RWPE1 (cell line): Measurements from ENCODE around the gene PTPRN2.
"Not testable (repeated sequence)": the region's sequence is repeated elsewhere in the genome, so short reads cannot be mapped to it uniquely, and the experiment has no call there.

Source experiments
- CTCF ChIA-PET: fragments of 350-600 bp; sonication (Branson Sonifier 250); formaldehyde crosslinking; extraction: SDS; loops from one replicate; lab custom pipeline; 2021; lab: Yijun Ruan, JAX
- POLR2A ChIA-PET: fragments of 400-600 bp; formaldehyde crosslinking; extraction: SDS; loops from one replicate; lab custom pipeline; 2020; ENCODE audit warnings: antibody characterized with exemption; ENCODE audit not compliant: low non-redundant PET; lab: Yijun Ruan, JAX
- DNase-seq: peaks from one replicate; pipeline ENCODE4 v3.0.0; 2012; ENCODE audit warnings: low spot score
- H3K27ac ChIP-seq: fragments of 450-650 bp; 2 replicates; pipeline ENCODE4 v1.5.1; 2017
- TF ChIP-seq, protein P1 (sequence below): fragments of 450-650 bp; conservative IDR thresholded peaks from 2 replicates; pipeline ENCODE4 v1.5.1; 2017; ENCODE audit warnings: low read depth, mild to moderate bottlenecking

PTPRN2 gene

DNA sequence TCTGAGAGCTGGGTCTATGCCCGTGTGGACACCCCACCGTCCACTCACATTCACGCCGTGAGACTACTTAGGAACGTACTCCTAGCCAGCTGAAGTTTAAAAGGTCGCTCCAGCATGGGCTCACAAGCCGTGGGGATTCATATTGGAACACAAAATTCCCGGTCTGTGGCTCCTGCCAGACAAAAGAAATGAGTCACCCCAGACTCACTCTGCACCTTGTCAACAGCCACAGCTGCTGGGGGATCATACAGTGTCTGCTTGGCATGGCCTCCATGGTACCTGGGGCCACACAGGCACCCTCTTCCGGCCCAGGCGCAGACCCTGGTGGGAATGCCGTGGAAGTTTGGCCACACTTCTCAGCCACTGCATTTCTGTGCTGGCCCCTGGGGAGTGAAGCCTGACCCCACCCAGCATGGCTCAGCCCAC, 1022.4 kb downstream of the PTPRN2 start:
- H3K27ac ChIP-seq: no peak overlapping the region
- TF ChIP-seq, protein P1, sequence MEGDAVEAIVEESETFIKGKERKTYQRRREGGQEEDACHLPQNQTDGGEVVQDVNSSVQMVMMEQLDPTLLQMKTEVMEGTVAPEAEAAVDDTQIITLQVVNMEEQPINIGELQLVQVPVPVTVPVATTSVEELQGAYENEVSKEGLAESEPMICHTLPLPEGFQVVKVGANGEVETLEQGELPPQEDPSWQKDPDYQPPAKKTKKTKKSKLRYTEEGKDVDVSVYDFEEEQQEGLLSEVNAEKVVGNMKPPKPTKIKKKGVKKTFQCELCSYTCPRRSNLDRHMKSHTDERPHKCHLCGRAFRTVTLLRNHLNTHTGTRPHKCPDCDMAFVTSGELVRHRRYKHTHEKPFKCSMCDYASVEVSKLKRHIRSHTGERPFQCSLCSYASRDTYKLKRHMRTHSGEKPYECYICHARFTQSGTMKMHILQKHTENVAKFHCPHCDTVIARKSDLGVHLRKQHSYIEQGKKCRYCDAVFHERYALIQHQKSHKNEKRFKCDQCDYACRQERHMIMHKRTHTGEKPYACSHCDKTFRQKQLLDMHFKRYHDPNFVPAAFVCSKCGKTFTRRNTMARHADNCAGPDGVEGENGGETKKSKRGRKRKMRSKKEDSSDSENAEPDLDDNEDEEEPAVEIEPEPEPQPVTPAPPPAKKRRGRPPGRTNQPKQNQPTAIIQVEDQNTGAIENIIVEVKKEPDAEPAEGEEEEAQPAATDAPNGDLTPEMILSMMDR: no peak
- POLR2A ChIA-PET: no interaction called here
- CTCF ChIA-PET: no interaction called here
- no peak for DNase-seq

DNA sequence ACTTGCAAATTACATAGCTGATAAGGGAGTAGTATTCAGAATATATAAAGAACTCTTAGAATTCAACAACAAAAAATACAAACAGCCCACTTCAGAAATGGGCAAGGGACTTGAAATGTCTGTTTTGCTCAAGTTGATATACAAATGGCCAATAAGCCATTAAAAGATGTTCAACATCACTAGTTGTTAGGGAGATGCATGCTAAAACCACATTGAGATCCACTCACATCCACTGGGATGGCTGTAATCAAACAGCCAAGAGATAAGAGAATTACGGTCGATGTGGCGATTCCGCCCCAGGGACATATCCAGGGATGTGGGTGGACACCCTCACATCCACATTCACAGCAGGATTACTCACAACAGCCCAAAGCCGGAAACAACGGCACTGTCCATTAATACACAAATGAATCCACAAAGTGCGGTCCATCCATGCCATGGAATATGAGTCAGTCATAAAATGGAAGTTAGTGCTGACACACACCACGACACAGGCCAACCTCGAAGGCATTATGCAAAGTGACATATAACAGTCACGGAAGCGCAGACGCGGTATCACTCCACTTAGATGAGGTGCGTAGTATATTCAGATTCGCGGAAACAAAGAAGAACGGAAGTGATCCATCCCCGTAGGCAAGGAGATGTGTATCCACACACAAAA, 1023.0 kb downstream of the PTPRN2 start:
- DNase-seq: peak; percentile 4
- CTCF ChIA-PET: no interaction called here
- TF ChIP-seq, protein P1: no peak
- POLR2A ChIA-PET: no interaction called here
- no peak overlapping the region for H3K27ac ChIP-seq

DNA sequence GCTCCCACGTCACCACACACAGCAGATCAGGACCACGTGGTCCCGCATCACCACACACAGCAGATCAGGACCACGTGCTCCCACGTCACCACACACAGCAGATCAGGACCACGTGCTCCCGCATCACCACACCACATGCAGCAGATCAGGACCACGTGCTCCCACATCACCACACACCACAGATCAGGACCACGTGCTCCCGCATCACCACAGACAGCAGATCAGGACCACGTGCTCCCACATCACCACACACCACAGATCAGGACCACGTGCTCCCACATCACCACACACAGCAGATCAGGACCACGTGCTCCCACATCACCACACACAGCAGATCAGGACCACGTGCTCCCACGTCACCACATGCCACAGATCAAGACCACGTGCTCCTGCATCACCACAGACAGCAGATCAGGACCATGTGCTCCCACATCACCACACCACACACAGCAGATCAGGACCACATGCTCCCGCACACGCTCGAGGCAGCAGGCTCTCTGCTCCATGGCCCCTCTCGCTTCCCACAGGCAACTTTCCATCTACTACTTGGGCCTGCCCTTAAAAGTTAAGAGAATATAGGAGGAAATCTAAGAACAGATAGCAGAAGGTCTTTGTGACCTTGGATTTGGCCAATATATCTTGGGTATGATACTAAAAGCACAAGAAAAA, 1024.0 kb downstream of the PTPRN2 start:
- DNase-seq, POLR2A ChIA-PET, CTCF ChIA-PET, H3K27ac ChIP-seq: not testable (repeated sequence)

DNA sequence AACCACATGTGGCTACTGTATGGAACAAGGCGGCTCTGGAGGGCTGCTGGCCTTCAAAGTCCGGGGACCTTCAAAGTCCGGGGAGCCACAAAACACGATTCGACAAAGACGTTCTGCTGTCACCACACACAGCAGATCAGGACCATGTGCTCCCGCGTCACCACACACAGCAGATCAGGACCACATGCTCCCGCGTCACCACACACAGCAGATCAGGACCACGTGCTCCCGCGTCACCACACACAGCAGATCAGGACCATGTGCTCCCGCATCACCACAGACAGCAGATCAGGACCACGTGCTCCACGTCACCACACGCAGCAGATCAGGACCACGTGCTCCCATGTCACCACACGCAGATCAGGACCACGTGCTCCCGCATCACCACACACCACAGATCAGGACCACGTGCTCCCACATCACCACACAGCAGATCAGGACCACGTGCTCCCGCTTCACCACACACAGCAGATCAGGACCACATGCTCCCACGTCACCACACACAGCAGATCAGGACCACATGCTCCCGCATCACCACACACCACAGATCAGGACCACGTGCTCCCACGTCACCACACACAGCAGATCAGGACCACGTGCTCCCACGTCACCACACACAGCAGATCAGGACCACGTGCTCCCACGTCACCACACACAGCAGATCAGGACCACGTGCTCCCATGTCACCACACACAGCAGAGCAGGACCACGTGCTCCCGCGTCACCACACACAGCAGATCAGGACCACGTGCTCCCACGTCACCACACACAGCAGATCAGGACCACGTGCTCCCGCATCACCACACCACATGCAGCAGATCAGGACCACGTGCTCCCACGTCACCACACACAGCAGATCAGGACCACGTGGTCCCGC, 1024.9 kb downstream of the PTPRN2 start:
- CTCF ChIA-PET, DNase-seq, H3K27ac ChIP-seq, POLR2A ChIA-PET: not testable (repeated sequence)

DNA sequence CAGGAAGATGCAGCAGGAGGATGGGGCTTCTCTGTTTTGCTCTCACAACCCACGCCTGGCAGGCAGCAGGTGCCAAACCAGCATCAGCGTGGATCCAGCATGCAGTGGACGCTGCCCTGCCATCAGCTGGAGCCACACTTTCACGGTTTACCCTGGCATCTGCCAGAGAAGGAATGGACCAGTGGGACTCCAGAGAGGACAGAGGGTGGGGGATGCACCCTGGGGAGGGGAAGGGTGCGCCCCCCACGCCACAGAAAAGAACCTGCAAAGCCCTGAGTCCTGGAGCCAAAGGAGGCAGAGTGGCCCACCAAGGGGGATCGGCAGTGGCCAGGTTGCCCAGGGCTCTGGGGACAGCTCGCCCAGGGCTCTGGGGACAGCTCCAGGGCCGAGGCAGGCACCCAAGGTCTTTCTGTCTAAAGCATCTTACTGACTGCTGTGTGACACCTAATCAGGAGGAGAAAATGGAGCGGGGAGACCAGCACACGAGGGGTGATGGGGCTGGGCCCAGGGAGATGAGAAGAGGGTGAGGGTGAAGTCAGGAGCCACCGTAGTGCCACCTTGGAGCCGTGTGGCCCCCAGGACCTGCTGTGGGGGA, 1025.7 kb downstream of the PTPRN2 start:
- POLR2A ChIA-PET: no interaction called here
- no peak overlapping the region for H3K27ac ChIP-seq
- TF ChIP-seq, protein P1: no peak
- CTCF ChIA-PET: no interaction called here
- DNase-seq: no peak

DNA sequence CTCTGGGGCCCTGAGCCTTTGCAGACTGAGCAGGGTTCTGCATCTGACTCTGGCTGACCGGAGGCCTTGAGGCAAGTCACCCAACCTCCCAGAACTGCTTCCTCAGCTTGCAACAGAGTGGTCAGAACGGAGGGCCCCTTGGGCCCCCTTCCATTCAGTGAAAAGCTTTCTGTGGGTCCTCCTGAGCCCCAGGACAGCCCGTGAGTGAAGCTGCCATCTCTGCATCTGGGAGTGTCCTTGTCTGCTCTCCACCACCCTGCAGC, 1026.2 kb downstream of the PTPRN2 start:
- ChIA-PET POLR2A (no interaction called here), CTCF (no interaction called here)
- no peak for DNase-seq
- TF ChIP-seq, protein P1: no peak
- H3K27ac ChIP-seq: no peak overlapping the region

DNA sequence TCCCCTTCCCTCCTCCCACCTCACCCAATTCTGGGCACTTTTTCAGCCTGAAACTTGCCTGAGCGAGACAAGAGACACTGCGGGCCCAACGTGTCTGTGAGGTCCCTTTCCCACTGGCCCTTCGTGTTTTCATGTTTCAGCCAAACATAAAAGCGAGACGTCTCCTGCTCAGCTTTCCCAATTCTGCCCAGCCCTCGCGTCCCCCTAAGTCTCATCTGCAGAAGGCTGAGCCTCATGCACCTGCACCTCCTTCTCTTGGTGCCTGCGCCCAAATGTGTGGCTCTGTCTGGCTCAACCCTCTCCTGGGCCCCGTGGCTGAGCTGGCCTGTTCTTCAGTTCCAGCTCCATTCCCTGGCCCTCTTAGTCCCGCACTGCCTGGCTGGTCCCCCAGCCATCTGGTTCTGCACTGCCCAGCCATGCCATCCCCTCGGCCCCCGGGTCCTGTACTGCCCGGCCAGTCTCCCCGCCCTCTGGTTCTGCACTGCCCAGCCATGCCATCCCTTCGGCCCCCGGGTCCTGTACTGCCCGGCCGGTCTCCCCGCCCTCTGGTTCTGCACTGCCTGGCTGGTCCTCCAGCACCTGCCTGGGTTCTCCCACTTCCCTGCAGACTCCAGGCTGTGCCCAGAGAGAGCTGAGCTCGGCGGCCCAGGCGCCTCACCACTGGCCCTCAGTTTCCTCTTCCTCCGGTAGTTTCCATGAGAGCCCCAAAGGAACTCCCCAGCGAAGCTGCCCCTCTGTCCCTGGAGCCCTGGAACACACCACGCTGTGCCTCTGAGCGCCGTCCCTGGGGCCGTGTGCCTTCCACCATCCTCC, 1026.7 kb downstream of the PTPRN2 start:
- CTCF ChIA-PET: interaction anchor here (0.5 kb wide), 1 partner anchor 20 kb away, joined by 3 read pairs; no protein-coding TSS in a partner anchor
- POLR2A ChIA-PET: no interaction called here
- DNase-seq: no peak
- TF ChIP-seq, protein P1: no peak
- no peak overlapping the region for H3K27ac ChIP-seq
